Right lung (tissue), 5 donors: ENCODE results near the gene ZNF646. TPM values are rescaled to one million over a fixed set of nuclear protein-coding genes. Genes with fewer than 3 reads are reported as not detected.
A peak's percentile ranks its signal among the peaks of the same experiment; 100 is the strongest.

ENCODE experiments used
- DNase-seq, 2 donors: peaks; one replicate each; pipeline ENCODE4 v3.0.0-alpha.2; 2013
- polyA plus RNA-seq, 5 donors: library from polyadenylated mRNA; unstranded; fragments of 120-200 nt; gene quantifications; one replicate each; pipeline versions ENCODE4 v1.2.1 to v1.2.3, GENCODE V29; 2013; ENCODE audit warnings: inconsistent platforms in 1 of 5, low replicate concordance in 1 of 5; ENCODE audit not compliant: insufficient read length in 5 of 5, insufficient read depth in 1 of 5

The ZNF646 gene
- polyA plus RNA-seq, 5 donors: 9.7 to 13.8 (median 12.7) TPM

DNA sequence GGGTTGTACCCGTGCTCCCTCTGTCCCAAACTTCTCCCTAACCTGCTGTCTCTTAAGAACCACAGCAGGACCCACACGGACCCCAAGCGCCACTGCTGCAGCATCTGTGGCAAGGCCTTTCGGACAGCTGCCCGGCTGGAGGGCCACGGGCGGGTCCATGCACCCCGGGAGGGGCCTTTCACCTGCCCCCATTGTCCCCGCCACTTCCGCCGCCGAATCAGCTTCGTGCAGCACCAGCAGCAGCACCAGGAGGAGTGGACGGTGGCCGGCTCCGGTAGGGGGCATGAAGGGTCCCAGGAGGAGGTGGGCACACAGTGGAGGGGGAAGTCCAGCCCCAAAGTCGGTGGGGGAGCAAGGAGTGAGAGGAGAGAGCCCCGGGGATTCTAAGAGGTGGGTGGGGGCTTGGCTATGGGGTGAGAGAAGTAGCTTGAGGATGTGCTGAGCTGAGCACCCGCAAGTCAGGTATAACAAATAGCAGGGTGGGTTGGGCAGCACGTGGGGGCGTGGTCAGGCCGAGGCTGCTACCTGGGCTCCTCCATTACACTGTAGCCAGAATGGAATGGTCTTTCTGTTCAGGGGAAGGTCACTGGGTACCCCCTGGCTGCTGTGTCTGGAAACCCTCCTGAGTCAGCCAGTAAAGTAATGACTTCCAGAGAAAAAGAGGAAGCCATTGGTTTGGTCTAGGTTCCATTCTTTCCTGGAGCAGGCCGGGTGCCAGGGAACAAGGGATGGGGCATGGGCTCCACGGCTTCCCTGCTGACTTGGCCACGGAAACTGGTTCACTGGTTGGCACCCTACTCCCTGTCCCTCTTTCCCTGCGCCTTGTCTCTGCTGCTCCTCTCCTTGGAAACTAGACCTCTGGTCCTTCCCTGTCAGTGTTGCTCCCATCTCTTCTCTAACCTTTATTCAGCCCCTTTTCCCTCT lies 7.5 kb downstream of the ZNF646 start:
- DNase-seq: no peak

DNA sequence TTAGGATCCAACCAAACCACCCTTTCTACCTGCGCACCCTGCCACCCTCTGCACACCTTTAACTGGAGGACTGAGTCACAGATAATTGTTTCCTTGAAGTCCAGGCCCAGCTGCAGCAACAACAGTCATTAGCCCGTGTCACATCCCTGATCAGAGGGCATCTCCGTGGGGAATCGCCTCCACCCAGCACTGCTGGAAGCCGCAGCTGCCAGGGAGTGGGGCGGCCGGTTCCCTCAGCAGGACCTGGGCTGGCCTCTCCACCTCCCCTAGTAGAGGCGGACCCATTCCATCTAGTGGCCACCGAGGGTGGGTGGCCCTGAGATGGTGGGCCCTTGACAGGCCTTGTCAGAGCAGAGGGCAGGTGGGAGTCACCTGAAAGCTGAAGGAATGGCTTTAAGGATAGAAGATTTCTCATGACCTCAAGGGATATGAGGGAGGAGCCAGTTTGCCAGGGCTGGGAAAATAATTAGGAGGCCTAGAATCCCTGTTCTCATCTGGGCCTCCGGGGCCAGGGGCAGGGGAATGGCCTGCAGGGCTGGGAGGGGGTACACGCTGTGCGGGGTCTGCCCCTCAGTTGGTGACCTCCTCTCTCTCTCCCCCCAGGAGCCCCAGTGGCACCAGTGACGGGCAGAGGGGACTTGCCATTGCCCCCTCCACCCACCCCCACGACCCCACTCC lies 8.3 kb downstream of the ZNF646 start:
- no peak for DNase-seq

DNA sequence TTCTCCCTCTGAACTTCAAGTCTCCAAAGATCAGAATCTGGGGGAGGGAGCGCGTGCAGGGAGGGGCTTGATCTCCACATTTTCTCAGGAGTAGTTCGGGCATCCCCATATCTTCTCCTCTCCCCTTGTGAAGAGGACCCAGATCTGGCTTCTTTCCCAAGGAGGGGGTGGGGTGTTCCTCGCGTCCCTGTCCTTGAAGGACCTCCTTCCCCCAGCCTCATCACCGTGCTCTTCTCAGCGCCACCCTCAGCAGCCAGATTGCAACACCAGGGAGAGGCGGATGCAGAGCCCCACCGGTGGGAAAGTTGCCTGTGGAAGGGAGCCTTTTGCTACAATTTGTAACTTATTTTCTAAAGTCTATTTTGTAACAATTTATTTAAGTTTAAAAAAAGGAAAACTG lies 8.9 kb downstream of the ZNF646 start:
- no peak for DNase-seq

DNA sequence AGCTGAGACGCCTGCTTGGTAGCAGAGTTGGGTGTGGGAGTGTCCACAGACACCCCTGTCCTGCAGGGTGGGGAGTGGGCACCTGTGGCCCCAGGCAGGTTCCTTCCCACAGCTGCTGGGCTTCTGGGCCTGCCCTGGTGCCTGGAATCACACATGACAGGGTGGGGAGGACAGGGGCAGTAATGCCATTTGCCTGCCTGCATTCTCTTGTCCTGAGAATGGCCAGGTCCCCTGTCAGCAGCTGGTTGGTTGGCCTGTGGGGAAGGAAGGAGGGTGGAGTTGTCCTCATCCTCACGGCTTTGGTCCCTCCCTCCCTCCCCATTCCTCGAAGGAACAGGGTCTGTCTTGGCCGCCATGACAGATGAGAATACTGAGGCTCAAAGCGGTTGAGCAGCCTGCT lies 9.3 kb downstream of the ZNF646 start:
- no peak for DNase-seq

DNA sequence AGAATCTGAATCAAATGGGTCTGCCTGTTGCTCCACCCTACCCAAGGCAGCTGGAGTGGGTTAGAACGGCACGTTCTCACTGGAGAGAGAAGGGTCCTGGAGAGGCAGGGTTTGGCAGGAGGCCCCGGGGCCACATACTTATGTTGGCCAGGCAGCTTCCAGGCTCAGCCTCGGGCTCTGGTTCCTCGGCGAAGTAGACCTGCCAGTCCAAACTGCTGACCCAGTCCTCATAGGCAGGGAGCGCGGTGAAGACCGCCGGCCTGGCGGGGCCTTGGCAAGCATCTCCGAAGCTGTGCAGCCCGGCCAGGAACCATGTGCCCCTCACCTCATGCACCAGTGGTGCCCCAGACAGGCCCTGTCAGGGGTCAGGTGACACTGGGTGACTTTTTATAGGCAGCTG lies 9.8 kb downstream of the ZNF646 start:
- no peak for DNase-seq

DNA sequence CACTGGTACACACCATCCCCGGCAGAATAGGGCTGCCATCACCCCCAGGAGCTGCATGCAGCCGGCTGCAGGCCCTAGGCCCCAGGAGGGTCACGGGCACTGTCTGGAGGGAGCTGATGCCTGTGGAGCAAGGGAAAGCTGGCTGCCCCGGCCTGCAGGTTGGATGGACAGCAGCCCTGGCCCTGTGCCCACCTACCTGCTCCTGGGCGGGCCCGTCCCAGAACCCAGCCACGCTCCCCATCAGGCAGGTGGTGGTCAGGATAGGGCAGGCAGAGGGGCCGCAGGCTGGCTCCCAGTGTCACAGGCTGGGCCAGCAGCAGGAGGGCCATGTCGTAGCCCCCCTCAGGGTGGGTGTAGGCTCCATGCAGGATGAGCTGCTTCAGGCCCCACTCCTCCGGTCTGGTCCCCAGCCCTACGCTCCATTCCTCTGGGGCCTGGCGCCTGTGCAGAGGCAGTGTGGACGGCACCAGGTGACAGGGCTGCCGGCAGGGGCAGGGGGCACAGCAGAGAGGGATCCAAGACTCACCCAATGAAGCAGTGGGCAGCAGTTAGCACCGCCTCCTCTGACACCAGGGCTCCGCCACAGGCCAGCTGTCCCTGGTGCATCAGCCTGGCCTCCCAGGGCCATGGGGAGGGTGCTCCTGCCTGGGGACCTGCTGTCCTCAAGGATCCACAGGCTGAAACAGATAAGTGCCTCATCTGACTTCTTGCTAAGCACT lies 10.5 kb downstream of the ZNF646 start:
- no peak for DNase-seq

DNA sequence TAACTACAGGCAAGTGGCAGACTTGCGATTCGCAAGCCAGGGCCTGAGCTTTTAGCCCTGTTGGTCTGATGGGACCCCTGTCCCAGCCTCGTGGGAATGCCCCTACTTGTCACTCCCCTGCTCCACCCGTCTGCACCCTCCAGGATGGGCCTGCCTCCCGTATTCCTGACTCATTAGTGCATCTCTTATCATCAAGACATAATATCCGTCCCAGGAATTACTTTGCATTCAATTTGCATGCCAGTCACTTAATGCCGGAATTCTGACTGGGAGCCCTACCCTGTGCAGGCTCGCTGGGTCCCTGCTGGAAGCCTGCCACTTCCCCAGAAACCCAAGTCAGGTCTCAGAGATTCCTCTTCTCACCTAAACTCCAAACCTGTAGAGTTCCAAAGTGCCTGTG lies 11.2 kb downstream of the ZNF646 start:
- no peak for DNase-seq

DNA sequence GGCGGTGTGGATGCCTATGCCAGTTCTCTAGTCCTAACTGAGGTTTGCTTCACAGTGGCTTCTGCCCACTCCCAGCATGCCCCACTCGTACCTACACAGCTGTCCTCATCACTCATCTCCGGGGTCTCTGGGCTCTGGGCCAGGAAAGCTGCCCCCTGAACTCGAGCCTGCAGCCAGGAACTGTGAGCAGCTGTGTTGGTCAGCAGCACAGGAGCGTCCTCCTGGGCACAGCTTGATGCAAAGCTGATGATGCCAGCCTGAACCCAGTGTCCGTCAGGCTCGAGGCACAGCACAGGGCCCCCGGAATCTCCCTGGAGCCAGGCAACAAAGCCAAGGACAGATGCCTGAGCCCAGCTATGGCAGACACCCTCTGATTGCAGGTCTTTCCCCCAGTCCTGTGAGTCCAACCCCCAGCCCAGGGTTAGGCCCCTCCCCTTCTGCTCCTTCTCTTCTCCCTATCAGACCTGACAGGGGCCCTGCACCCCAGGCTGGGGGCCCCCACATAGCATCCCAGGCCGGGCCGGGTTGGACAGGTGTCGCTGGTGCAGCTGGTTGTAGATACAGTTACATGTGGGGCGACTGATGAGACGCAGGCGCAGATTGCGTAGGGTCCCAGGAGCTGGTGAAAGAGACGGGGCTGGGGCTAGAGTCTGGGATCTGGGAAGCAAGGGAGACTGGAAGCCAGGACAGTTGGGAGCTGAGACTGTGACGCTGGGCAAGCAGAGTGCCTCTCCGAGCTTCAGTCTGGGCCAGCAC lies 11.8 kb downstream of the ZNF646 start:
- no peak for DNase-seq

DNA sequence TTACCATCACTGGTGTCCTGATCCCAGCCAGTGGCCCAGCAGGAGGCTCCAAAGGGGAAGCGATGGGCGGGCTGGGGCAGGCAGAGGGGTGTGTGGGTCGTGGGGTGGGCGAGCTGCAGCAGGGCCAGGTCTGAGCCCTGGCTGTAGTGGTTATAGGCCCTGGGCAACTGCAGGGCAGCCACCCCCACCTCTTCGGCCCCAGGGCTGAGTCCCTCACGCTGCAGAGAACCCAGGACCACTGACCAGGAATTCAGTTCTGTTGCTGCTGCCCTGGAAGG lies 12.3 kb downstream of the ZNF646 start:
- no peak for DNase-seq

DNA sequence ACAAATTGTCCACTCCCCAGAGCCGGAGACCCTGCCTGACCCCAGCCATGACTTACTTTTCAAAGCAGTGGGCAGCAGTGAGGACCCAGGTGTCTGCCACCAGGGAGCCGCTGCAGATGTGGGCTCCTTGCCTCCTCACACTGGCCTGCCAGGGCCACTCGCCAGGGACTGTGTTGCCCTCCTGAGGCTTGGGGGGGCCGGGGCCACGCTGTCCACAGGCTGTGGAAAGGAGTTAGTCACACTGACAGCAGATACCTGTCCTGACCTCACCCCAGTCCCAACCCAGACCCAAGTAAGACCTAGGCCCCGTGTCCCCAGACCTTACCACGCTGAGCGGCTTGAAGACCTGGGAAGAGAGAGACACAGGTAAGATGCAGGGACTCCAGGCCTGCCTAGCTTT lies 13.3 kb downstream of the ZNF646 start:
- DNase-seq: no peak

DNA sequence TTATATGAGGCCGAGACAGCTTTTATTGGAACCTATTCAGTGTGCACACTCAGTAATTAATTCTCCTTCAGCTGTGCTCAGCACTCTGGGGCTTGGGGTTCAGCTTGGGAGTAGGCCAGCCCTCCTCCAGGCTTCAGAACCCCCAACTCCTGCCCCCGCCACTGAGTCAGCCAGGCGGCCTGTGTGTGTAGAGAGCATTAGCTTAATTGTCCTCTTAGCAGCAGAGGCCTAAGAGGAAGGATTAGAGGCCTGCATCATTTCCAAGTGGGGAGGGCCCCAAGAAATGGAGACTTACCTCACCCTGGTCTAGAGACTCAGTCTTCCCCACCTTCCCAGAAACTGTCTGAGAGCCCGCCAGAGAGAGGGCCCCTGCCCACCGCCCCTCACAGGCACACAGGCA lies 13.7 kb downstream of the ZNF646 start:
- DNase-seq: no peak

DNA sequence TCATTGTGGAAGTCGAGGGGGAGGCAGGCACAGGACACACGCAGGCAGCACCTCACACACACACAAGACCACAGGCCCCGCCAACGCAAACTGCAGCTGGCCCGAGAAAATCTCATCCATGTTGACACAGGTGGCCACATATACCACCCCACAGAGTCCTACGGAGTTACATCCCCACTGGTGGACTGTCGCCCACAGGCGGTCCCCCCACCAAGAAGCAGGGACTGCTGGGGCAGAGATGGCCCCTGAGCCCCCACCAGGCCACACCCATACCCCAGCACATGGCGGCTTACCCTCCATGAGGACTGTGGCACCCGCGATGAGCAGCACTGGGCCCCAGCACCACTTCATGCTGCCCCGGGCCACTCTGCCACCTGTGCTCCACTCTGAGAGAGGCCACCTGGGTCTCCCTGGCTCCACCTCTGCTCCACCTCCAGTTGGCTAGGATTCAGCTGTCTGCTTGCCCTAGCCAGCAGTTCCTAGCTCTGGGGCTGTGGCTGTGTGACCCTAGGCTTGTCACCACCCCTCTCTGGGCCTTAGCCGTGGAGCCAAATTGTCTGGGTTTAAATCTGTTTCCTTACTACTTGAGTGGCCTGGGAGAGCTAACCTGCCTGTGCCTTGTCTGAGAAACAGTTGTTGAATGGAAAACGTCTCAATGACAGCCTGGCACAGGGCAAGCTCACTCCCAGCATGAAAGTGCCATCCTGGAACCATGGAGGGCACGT lies 14.4 kb downstream of the ZNF646 start, which contains the start of gene PRSS53:
Gene PRSS53 (minus strand): TSS at position 485 of the 725 bp plus-strand sequence. CDS start 134 bp downstream, at position 351.
- no peak for DNase-seq

DNA sequence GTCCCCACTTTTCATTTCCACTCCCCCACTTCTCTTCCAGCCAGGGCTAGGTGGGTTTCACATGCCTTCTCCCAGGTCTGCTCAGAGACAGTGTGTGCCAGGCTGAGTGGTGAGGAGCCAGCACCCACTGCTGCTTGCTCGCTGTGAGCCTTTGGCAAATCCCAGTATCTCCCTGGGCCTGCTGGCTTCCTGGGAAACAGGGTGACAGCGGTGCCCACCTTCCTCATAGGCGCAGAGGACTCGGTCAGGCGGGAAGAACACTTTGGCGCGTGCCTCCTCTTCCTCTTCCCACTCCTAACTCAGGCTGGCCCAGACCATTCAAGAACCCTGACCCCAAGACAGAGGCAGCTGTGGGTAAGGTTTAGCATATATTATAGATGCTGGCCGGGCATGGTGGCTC lies 15.0 kb downstream of the ZNF646 start:
- DNase-seq: no peak

DNA sequence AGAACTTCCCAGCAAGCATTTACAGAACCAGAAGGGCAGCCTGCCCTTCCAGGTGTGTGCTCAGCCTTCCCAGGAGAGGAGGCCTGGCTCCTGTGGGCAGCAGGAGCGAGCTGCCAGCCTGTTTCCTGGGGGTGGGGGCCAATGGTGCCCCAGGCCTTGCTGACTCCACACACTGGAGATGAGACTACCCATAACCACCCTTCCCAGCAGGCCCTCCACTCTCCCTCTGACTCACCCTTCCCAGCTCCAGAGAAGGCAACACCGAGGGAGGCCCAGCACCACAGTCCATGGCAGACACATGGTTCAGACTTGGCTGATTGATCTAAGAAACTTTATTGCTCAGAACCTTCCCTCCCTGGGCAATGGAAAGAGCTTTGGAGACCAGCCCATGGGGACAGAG lies 16.3 kb downstream of the ZNF646 start:
- no peak for DNase-seq

DNA sequence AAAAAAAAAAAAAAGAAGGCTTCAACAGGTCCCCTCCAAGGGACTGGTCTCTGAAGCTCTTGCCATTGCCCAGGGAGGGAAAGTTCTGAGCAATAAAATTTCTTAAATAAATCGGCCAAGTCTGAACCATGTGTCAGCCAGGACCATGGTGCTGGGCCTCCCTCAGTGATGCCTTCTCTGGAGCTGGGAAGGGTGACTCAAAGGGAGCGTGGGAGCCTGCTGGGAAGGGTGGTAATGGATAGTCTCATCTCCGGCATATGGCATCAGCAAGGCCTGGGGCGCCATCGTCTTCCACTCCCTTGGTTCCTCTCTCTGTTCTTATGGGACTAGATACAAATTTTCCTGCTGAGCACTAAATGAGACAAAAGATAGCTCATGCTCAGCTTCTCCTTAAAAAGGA lies 18.1 kb downstream of the ZNF646 start:
- no peak for DNase-seq

DNA sequence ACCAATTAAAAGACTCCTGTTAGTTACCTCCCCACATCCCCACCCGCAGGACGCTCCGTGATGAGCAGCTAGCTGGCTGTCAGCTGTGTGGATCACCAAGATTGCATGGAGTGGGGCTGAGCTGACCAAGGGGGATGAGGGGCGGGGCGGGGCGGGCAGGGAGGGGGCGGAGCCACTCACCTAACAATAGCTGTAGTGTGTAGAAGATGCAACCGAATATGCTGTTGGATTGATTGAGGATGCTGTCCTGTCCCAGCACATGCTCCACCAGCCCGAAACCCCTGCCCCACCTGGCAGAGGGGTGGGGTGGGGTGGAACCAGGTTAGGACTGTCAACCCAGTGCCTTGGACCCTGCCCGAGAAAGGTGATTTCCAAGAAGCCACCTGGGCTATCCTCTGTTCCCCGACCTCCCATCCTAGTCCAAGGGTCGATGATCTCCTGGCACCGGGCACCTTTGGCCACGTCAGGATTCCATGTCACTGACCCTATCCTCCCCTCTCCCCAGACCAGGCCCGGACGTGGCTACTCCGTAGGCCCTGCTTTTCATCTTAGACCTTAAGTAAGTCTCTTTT lies 19.0 kb downstream of the ZNF646 start:
- DNase-seq: no peak

DNA sequence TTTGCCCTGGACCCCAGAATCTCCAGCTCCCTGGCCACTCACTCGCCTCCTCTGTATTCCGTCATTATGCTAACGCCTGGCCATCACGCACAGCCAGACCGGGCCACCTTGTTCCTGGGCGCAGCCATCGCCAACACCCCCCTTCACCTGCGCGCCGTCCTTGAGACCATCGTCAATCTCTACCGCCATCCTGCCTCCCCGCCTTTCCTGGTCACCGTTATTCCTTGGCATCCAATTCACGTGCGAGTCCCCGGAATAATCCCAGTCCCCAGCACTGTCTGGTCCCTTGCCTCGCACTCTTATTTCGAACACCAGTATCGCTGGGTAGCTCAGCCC lies 19.8 kb downstream of the ZNF646 start:
- no peak for DNase-seq

DNA sequence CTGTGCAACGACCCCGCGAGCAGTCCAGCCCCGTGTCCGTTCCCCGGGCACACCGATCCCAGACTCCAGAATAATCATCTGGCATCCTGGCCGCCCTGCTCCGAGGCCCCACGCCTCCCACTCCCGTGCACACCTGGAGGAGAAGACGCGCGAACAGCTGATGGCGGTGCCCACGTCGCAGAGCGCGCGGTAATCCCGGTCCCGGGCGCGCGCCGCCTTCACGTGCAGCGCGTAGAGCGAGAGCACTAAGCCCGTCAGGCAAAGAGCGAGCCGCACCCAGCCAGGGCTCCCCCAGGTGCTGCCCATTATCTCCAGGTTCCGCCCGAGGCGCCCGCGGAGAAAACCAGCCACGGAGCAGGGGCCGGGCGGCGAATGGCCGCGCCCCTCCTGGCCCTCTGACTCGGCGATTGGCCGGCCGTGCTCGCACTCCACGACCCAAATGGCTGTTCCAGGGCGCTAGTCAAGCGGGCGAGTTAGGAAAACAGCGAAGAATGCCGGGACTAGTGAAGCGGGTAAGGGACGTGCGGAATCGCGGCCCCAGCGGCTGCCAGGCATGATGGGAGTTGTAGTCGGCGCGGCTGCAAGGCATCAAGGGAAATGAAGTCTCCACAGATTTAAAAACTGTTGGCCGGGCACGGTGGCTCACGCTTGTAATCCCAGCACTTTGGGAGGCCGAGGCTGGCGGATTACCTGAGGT lies 20.4 kb downstream of the ZNF646 start, which contains the start of gene VKORC1:
Gene VKORC1 (minus strand): TSS at position 374 of the 697 bp plus-strand sequence. CDS start 68 bp downstream, at position 306.
- peak; percentile 86 for DNase-seq

DNA sequence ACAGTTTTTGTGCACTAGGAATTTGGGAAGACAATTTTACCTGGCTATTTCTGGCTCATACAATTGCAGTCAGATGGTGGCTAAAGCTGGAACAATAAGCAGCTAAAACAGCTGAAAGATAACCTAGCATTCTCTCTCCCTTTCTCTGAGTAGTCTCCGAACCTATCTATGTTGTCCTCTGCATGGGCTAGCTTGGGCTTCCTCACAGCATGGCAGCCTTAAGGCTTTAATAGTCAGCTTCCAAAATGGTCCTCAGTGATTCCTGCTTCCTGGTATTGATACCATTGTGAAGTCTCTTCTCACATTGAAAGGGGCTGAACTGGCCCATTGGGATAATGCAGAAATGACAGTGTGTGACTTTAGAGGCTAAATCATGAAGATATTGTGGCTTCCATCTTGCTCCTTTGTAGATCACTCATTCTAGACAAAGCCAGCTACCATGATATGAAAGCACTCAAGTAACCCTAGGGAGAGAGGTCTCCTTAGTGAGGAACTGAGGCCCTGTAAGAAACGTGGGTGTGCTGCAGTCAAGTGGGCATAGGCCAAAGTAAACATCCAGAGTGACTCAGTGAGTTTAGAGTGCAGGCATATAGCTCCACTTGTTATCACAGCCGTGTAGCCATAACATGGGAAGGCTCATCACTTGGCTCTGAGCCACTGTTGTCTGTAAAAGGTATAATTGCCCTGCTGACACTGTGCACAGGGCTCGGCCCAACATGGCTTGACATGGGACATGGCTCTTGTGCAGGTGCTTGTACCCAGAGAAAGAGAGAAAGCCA lies 25.8 kb downstream of the ZNF646 start:
- no peak for DNase-seq
